ENCODE measurements around the gene CDC42EP4.
"Not testable (repeated sequence)": the region's sequence is repeated elsewhere in the genome, so short reads cannot be mapped to it uniquely, and the experiment has no call there.

The CDC42EP4 gene

DNA sequence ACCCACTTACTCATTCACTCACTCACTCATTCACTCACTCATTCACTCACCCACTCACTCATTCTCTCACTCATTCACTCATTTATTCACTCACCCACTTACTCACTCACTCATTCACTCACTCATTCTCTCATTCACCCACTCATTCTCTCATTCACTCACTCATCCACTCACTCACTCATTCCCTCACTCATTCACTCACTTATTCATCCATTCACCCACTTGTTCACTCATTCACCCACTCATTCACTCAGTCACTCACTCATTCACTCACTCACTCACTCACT, 42.5 kb downstream of the CDC42EP4 start:
- Histone ChIP-seq H3K27me3 (ENCODE audit: control insufficient read depth in 5 of 5, insufficient read depth in 4 of 5, low read length in 5 of 5) (no peaks in the 10 kb centered on the region), H3K9ac (ENCODE audit: low read length in 5 of 5) (no peak overlapping the region), H3K4me1 (ENCODE audit: control insufficient read depth in 5 of 5, insufficient read depth in 5 of 5, low read length in 5 of 5) (no peaks in the 10 kb centered on the region), H3K27ac (ENCODE audit: low read depth, low read length) (no peak overlapping the region), H3K9me3 (ENCODE audit: control insufficient read depth in 5 of 5, low read length in 5 of 5) (peaks cover 0 to 2% (median 0%) of the 10 kb centered on the region in 5 donors), H3K4me3 (ENCODE audit: low read depth in 1 of 5, low read length in 5 of 5) (no peak overlapping the region), H3K36me3 (ENCODE audit: control insufficient read depth in 5 of 5, insufficient read depth in 5 of 5, low read length in 5 of 5) (no peaks in the 10 kb centered on the region)

- Histone ChIP-seq H3K9me3 (ENCODE audit: control insufficient read depth in 5 of 5, low read length in 5 of 5) (peaks cover 0 to 2% (median 0%) of the 10 kb centered on the region in 5 donors), H3K4me3 (ENCODE audit: low read depth in 1 of 5, low read length in 5 of 5) (no peak overlapping the region), H3K36me3 (ENCODE audit: control insufficient read depth in 5 of 5, insufficient read depth in 5 of 5, low read length in 5 of 5) (no peaks in the 10 kb centered on the region), H3K27ac (ENCODE audit: low read depth, low read length) (no peak overlapping the region), H3K27me3 (ENCODE audit: control insufficient read depth in 5 of 5, insufficient read depth in 4 of 5, low read length in 5 of 5) (no peaks in the 10 kb centered on the region), H3K9ac (ENCODE audit: low read length in 5 of 5) (no peak overlapping the region), H3K4me1 (ENCODE audit: control insufficient read depth in 5 of 5, insufficient read depth in 5 of 5, low read length in 5 of 5) (no peaks in the 10 kb centered on the region)
Observed at GRCh38 chr17:73268582-73269328, 43.0 kb downstream of the CDC42EP4 start.

- Histone ChIP-seq H3K27ac (ENCODE audit: low read depth, low read length) (no peak overlapping the region), H3K9ac (ENCODE audit: low read length in 5 of 5) (no peak overlapping the region)
Observed at GRCh38 chr17:73267648-73268537, 43.9 kb downstream of the CDC42EP4 start.

GRCh38 chr17:73266796-73267195, 45.0 kb downstream of the CDC42EP4 start:
- Histone ChIP-seq H3K4me1 (ENCODE audit: control insufficient read depth in 5 of 5, insufficient read depth in 5 of 5, low read length in 5 of 5) (no peaks in the 10 kb centered on the region), H3K27ac (ENCODE audit: low read depth, low read length) (no peak overlapping the region), H3K4me3 (ENCODE audit: low read depth in 1 of 5, low read length in 5 of 5) (no peak overlapping the region), H3K36me3 (ENCODE audit: control insufficient read depth in 5 of 5, insufficient read depth in 5 of 5, low read length in 5 of 5) (no peaks in the 10 kb centered on the region), H3K27me3 (ENCODE audit: control insufficient read depth in 5 of 5, insufficient read depth in 4 of 5, low read length in 5 of 5) (no peaks in the 10 kb centered on the region), H3K9ac (ENCODE audit: low read length in 5 of 5) (no peak overlapping the region), H3K9me3 (ENCODE audit: control insufficient read depth in 5 of 5, low read length in 5 of 5) (peaks cover 0 to 2% (median 0%) of the 10 kb centered on the region in 5 donors)

More at GRCh38 chr17:73267648-73268537, 43.9 kb downstream of the CDC42EP4 start:
- H3K4me3 ChIP-seq (ENCODE audit: low read depth in 1 of 5, low read length in 5 of 5): no peak overlapping the region
- H3K9me3 ChIP-seq (ENCODE audit: control insufficient read depth in 5 of 5, low read length in 5 of 5): peaks cover 0 to 2% (median 0%) of the 10 kb centered on the region in 5 donors
- H3K4me1 ChIP-seq (ENCODE audit: control insufficient read depth in 5 of 5, insufficient read depth in 5 of 5, low read length in 5 of 5): no peaks in the 10 kb centered on the region
- H3K36me3 ChIP-seq (ENCODE audit: control insufficient read depth in 5 of 5, insufficient read depth in 5 of 5, low read length in 5 of 5): no peaks in the 10 kb centered on the region
- no peaks in the 10 kb centered on the region for H3K27me3 ChIP-seq (ENCODE audit: control insufficient read depth in 5 of 5, insufficient read depth in 4 of 5, low read length in 5 of 5)

GRCh38 chr17:73265646-73266640, 45.9 kb downstream of the CDC42EP4 start:
- no peaks in the 10 kb centered on the region for H3K36me3 ChIP-seq (ENCODE audit: control insufficient read depth in 5 of 5, insufficient read depth in 5 of 5, low read length in 5 of 5)
- H3K9ac ChIP-seq (ENCODE audit: low read length in 5 of 5): no peak overlapping the region
- no peak overlapping the region for H3K27ac ChIP-seq (ENCODE audit: low read depth, low read length)
- H3K4me1 ChIP-seq (ENCODE audit: control insufficient read depth in 5 of 5, insufficient read depth in 5 of 5, low read length in 5 of 5): no peaks in the 10 kb centered on the region
- H3K27me3 ChIP-seq (ENCODE audit: control insufficient read depth in 5 of 5, insufficient read depth in 4 of 5, low read length in 5 of 5): no peaks in the 10 kb centered on the region
- H3K4me3 ChIP-seq (ENCODE audit: low read depth in 1 of 5, low read length in 5 of 5): no peak overlapping the region
- peaks cover 0 to 2% (median 0%) of the 10 kb centered on the region in 5 donors for H3K9me3 ChIP-seq (ENCODE audit: control insufficient read depth in 5 of 5, low read length in 5 of 5)

DNA sequence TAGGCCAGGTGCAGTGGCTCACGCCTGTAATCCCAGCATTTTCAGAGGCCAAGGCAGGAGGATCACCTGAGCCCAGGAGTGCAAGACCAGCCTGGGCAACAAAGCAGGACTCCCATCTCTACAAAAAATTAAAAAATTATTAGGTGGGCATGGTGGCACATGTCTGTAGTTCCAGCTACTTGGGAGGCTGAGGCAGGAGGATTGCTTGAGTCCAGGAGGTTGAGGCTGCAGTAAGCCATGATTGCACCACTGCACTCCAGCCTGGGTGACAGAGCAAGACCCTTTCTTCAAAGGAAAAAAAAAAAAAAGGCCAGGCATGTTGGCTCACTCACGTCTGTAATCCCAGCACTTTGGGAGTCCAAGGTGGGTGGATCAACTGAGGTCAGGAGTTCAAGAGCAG, 47.4 kb downstream of the CDC42EP4 start:
- H3K9me3 ChIP-seq (ENCODE audit: control insufficient read depth in 5 of 5, low read length in 5 of 5); H3K4me3 ChIP-seq (ENCODE audit: low read depth in 1 of 5, low read length in 5 of 5); H3K27ac ChIP-seq (ENCODE audit: low read depth, low read length); H3K9ac ChIP-seq (ENCODE audit: low read length in 5 of 5); H3K27me3 ChIP-seq (ENCODE audit: control insufficient read depth in 5 of 5, insufficient read depth in 4 of 5, low read length in 5 of 5); H3K4me1 ChIP-seq (ENCODE audit: control insufficient read depth in 5 of 5, insufficient read depth in 5 of 5, low read length in 5 of 5); H3K36me3 ChIP-seq (ENCODE audit: control insufficient read depth in 5 of 5, insufficient read depth in 5 of 5, low read length in 5 of 5): not testable (repeated sequence)

GRCh38 chr17:73262676-73263642, 48.8 kb downstream of the CDC42EP4 start:
- Histone ChIP-seq H3K36me3 (ENCODE audit: control insufficient read depth in 5 of 5, insufficient read depth in 5 of 5, low read length in 5 of 5) (no peaks in the 10 kb centered on the region), H3K9me3 (ENCODE audit: control insufficient read depth in 5 of 5, low read length in 5 of 5) (no peaks in the 10 kb centered on the region), H3K27me3 (ENCODE audit: control insufficient read depth in 5 of 5, insufficient read depth in 4 of 5, low read length in 5 of 5) (no peaks in the 10 kb centered on the region), H3K27ac (ENCODE audit: low read depth, low read length) (no peak overlapping the region), H3K4me3 (ENCODE audit: low read depth in 1 of 5, low read length in 5 of 5) (no peak overlapping the region), H3K9ac (ENCODE audit: low read length in 5 of 5) (no peak overlapping the region), H3K4me1 (ENCODE audit: control insufficient read depth in 5 of 5, insufficient read depth in 5 of 5, low read length in 5 of 5) (no peaks in the 10 kb centered on the region)

GRCh38 chr17:73261952-73262675, 49.7 kb downstream of the CDC42EP4 start:
- Histone ChIP-seq H3K4me1 (ENCODE audit: control insufficient read depth in 5 of 5, insufficient read depth in 5 of 5, low read length in 5 of 5) (peaks cover 0 to 7% (median 0%) of the 10 kb centered on the region in 5 donors), H3K4me3 (ENCODE audit: low read depth in 1 of 5, low read length in 5 of 5) (no peak overlapping the region), H3K9me3 (ENCODE audit: control insufficient read depth in 5 of 5, low read length in 5 of 5) (no peaks in the 10 kb centered on the region), H3K27ac (ENCODE audit: low read depth, low read length) (no peak overlapping the region), H3K9ac (ENCODE audit: low read length in 5 of 5) (no peak overlapping the region), H3K36me3 (ENCODE audit: control insufficient read depth in 5 of 5, insufficient read depth in 5 of 5, low read length in 5 of 5) (no peaks in the 10 kb centered on the region), H3K27me3 (ENCODE audit: control insufficient read depth in 5 of 5, insufficient read depth in 4 of 5, low read length in 5 of 5) (no peaks in the 10 kb centered on the region)
